ENCODE measurements around the gene G6PC3.
"Not testable (repeated sequence)": the region's sequence is repeated elsewhere in the genome, so short reads cannot be mapped to it uniquely, and the experiment has no call there.

The G6PC3 gene

GRCh38 chr17:44097110-44097958 lies 26.8 kb downstream of the G6PC3 start (continued):
- no peak for TF ChIP-seq ZNF248 (tag by site-specific recombination; IDR thresholded peaks at IDR 0.05)
- TF ChIP-seq, protein P1, sequence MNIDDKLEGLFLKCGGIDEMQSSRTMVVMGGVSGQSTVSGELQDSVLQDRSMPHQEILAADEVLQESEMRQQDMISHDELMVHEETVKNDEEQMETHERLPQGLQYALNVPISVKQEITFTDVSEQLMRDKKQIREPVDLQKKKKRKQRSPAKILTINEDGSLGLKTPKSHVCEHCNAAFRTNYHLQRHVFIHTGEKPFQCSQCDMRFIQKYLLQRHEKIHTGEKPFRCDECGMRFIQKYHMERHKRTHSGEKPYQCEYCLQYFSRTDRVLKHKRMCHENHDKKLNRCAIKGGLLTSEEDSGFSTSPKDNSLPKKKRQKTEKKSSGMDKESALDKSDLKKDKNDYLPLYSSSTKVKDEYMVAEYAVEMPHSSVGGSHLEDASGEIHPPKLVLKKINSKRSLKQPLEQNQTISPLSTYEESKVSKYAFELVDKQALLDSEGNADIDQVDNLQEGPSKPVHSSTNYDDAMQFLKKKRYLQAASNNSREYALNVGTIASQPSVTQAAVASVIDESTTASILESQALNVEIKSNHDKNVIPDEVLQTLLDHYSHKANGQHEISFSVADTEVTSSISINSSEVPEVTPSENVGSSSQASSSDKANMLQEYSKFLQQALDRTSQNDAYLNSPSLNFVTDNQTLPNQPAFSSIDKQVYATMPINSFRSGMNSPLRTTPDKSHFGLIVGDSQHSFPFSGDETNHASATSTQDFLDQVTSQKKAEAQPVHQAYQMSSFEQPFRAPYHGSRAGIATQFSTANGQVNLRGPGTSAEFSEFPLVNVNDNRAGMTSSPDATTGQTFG (tag by site-specific recombination; IDR thresholded peaks at IDR 0.05; ENCODE audit: borderline replicate concordance), result no peak
- peak; percentile 26; the same call in 1 of the 2 replicates for TF ChIP-seq GLIS2 (tag by site-specific recombination; IDR thresholded peaks at IDR 0.05)

GRCh38 chr17:44101858-44102257 lies 31.3 kb downstream of the G6PC3 start:
- not testable (repeated sequence) for H3K36me3 ChIP-seq (ENCODE audit: control insufficient read depth in 2 of 2, insufficient read depth in 1 of 2, low read length in 2 of 2); H3K27ac ChIP-seq (ENCODE audit: extremely low read depth, low read depth, low read length); H3K9me3 ChIP-seq (ENCODE audit: control insufficient read depth, insufficient read depth, low read depth, low read length); H3K4me3 ChIP-seq (ENCODE audit: low read depth, low read length); H3K4me1 ChIP-seq (ENCODE audit: control insufficient read depth, insufficient read depth, low read length)
- POLR2A ChIA-PET, result interaction anchor here (0.6 to 1.9 kb wide), 2 partner anchors 10 to 40 kb away, joined by 6 to 8 read pairs; no protein-coding TSS in a partner anchor
- CTCF ChIA-PET, result interaction anchor here (0.6 to 3.0 kb wide), 5 partner anchors 9 to 75 kb away, joined by 3 to 31 read pairs (median 8); partner anchors contain the start of gene HDAC5

GRCh38 chr17:44102849-44103622 lies 32.5 kb downstream of the G6PC3 start:
- Histone ChIP-seq H3K36me3 (ENCODE audit: control insufficient read depth in 2 of 2, insufficient read depth in 1 of 2, low read length in 2 of 2) (no peaks in the 10 kb centered on the region; a peak in 1 of 3 replicates), H3K4me3 (ENCODE audit: low read depth, low read length) (no peak overlapping the region), H3K9me3 (ENCODE audit: control insufficient read depth, insufficient read depth, low read depth, low read length) (no peaks in the 10 kb centered on the region), H3K27ac (ENCODE audit: extremely low read depth, low read depth, low read length) (no peak overlapping the region), H3K4me1 (ENCODE audit: control insufficient read depth, insufficient read depth, low read length) (no peaks in the 10 kb centered on the region; the same call in 1 of the 2 replicates)
- ChIA-PET CTCF (interaction anchor here (0.6 to 3.0 kb wide), 7 partner anchors 8 to 332 kb away, joined by 3 to 31 read pairs (median 5); no protein-coding TSS in a partner anchor), POLR2A (interaction anchor here (0.7 to 1.9 kb wide), 2 partner anchors 8 to 65 kb away, joined by 3 to 8 read pairs; no protein-coding TSS in a partner anchor)
- TF ChIP-seq ELK4 (IDR thresholded peaks at IDR 0.05; ENCODE audit: borderline replicate concordance, low read depth, low read length), result no peak
- no peak for TF ChIP-seq ZNF585B (tag by site-specific recombination; IDR thresholded peaks at IDR 0.05)
- no peak for TF ChIP-seq ZNF146 (tag by site-specific recombination; IDR thresholded peaks at IDR 0.05)
- peak; percentile 93 for TF ChIP-seq SCRT2 (tag by site-specific recombination; IDR thresholded peaks at IDR 0.05)
- TF ChIP-seq SCRT1 (tag by site-specific recombination; IDR thresholded peaks at IDR 0.05; ENCODE audit: borderline replicate concordance), result peak; percentile 75; the same call in 1 of the 2 replicates
- TF ChIP-seq CTCF (tag by site-specific recombination; IDR thresholded peaks at IDR 0.05), result peak; percentile 50; the same call in 1 of the 2 replicates
- no peak for TF ChIP-seq ZNF645 (tag by site-specific recombination; IDR thresholded peaks at IDR 0.05)
- no peak for TF ChIP-seq ZNF23 (tag by site-specific recombination; IDR thresholded peaks at IDR 0.05; ENCODE audit: borderline replicate concordance)
- TF ChIP-seq ZNF473 (tag by site-specific recombination; IDR thresholded peaks at IDR 0.05), result no peak
- TF ChIP-seq, protein P2, sequence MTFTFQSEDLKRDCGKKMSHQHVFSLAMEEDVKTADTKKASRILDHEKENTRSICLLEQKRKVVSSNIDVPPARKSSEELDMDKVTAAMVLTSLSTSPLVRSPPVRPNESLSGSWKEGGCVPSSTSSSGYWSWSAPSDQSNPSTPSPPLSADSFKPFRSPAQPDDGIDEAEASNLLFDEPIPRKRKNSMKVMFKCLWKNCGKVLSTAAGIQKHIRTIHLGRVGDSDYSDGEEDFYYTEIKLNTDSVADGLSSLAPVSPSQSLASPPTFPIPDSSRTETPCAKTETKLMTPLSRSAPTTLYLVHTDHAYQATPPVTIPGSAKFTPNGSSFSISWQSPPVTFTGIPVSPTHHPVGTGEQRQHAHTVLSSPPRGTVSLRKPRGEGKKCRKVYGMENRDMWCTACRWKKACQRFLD (tag by site-specific recombination; IDR thresholded peaks at IDR 0.05), result no peak
- TF ChIP-seq WT1 (tag by site-specific recombination; IDR thresholded peaks at IDR 0.05), result no peak
- TF ChIP-seq EGR2 (tag by site-specific recombination; IDR thresholded peaks at IDR 0.05; ENCODE audit: low read depth), result 0 out of 2 replicates have a peak, but pooled peaks have one; percentile 12
- TF ChIP-seq ZNF639 (tag by site-specific recombination; IDR thresholded peaks at IDR 0.05), result no peak
- TF ChIP-seq ZNF560 (tag by site-specific recombination; IDR thresholded peaks at IDR 0.05; ENCODE audit: borderline replicate concordance), result no peak
